NCI-H748 treated with DMSO at 0.1 percent for 48 hours (cell line): Measurements from ENCODE around the gene SLC6A20.
A peak's percentile ranks its signal among the peaks of the same experiment; 100 is the strongest.

ENCODE experiments used
- DNase-seq: peaks from one replicate; lab custom pipeline; 2025; lab: John Stamatoyannopoulos, UW

The SLC6A20 gene

DNA sequence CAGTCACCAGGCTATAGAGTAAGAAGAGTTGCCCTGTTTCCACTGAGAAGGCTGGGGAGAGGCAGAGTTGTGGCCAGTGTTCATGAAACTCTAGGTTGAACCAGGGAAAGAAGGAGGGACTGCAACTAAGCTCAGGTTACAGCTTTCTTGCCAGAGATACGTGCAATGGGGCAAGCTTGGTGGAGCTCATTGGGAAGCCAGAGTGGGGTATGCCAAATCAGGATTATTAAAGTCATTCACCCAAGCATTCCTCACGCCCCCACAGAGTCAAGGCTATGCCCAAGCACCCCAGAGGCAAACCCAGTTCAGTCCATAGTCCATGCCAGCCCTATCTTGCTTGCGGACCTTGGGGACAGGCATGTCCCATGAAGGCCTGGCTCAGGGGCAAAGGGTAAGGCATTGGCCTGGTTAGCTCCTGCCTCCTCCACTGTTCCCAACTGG lies 17.6 kb downstream of the SLC6A20 start:
- no peak for DNase-seq

DNA sequence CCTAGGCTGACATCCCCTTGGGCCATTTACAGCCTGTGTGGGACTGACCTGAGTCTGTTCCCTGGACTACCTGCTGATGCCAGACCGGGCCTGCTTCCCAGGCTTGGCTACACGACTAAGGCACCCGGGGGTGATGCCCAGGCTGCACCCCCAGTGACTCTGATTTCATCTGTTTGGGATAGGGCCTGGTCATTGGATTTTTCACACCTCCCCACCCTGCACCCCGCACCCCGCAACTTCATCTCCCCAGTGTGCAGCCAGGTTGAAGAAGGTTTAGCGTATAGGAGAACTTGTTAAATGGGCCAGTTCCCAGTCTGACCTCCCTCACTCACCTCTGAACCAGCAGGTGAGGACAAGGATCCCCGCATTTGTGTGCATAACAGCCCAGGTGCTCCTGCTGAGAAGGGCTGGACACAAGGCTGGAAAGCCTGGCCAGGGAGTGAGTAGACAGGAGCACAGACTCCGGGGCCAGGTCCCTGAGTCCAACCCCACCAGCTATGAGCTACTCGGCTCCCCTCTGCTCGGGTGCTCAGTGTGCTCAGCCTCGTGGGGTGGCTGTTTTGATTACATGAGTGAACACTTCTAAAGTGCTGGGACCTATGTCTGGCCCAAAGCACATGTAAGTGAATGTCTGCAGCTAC lies 18.5 kb downstream of the SLC6A20 start:
- no peak for DNase-seq

DNA sequence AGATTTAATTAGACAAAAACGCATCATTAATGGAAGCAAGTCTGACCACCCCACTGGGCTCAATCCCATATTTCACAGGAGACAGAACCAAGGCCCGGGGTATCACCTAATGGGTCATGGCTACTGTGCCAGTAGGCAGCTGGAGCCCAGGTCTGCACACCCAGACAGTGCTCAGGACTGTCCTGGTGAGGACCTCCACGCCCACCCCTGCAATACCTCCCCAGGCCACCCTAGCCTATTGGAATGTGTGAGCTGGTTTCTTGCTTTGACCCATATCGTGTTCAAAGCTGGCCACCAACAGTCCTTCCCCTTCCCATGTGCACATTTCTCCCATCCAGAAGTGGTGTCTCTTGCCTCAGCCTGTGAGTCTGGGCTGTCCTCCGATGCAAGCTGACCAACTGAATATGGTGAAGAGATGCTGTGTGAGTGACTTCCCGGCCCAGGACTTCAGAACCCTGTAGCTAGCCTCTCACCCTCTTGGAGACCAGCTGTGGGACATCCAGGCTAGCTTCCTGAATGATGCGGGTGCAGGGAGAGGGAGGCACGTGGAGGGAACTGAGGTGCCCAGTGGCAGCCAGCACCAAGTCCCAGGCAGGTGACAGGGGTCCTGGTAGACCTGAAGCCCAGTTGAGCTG lies 19.1 kb downstream of the SLC6A20 start:
- DNase-seq: no peak

DNA sequence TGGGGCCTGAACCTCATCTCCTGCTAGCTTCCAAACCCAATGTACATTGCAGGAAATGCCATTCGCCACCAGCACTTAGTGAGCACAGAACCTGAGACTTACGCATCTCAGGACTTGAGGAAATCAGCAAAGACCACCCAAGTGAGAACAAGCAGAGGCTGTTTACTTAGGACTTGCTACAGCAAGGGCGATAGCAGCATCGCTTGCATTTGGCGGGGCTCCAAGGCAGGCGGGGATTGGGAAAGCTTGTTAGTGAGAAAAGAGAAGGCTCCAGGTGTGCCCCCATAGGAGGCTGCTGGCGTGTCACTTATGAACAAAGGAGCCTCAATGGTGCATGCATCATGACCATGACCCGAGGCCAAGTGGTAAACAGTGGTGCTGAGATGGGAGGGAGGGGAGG lies 19.7 kb downstream of the SLC6A20 start:
- DNase-seq: no peak

DNA sequence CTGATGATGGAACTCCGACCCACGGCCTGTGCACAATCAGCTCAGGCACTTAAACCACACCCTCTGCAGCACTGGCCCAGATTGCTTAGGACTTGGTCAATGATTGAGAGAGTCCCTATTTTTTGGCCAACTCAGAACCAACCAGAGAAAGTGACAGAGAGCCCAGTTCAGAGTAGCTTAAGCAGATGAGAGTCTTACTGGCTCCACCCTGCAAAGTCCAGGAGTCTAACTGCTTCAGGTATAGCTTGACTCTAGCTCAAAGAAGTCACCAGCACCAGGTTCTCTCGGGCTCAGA lies 20.1 kb downstream of the SLC6A20 start:
- no peak for DNase-seq

DNA sequence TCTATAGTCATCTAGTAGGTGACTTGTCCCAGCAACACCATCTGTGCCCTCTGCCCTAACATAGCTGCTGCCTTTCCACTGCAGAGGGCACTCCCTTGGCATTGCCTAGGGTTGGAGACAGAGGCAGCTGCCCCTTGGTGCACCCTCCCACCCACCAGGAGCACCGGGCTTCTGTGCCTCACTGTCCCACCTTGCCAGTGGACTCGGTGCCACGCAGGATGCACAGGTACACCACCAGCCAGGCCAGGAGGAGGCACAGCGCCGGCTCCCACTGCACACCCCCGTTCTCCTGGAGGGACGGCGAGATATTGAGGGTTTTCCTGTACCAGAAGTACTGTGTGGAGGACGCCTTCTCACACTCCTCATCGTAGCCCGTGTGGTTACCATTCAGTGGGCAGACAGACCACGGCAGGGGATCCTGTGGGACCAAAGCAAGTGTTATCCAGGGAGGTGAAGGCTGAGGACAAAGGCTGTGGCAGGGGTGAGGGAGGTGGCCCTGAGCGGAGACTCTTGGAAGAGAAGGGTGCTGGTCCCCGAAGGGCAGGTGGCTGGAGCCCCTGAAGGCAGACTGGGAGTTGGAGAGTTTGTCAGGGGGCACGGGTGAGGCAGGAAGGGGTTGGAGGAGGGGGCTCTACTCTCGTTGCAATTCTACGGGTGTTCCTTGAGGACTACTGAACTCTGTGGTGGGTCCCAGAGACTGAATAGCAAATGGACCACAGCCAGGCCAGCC lies 20.6 kb downstream of the SLC6A20 start:
- DNase-seq: no peak

DNA sequence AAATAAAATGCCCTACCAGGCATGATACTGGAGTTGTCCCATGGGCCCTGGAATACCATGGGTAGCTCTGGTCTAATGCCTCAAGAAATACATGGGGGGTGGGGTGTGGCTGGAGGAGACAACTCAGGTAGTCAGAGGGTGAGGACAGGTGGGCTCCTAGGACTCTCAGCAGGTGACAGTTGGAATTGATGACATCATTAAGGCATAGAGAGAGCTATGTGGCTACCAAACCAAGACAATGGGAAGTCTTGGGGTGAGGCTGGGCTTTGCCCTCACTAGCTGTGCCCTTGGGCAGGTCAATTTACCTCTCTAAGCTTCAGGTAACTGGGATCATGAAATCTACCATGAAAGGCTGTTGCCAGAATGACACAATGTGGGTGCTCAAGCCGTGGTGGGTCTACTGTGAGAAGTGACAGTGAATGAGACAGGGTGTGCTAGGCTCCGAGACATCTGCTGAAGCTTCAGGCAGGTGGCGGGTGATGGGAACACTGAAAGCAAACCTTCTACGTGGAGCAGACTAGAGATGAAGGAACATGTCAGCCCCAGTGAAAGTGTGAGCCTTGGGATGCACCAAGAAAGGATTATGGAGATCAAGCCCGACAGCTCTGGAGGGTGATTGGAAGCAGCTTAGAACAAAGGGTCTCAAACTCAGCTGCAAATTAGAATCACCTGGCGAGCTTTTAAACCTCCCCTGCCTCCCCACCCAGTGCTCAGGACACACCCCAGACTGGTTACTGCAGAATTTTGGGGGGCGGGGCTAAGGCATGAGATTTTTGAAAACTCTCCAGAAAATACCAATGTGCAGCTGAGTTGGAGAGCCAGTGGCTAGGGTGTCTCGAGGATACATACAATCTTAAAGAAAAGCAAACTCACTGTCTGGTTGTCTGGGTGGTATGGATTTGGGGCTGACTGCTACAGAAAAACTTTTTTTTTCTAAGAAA lies 21.5 kb downstream of the SLC6A20 start:
- DNase-seq: no peak

DNA sequence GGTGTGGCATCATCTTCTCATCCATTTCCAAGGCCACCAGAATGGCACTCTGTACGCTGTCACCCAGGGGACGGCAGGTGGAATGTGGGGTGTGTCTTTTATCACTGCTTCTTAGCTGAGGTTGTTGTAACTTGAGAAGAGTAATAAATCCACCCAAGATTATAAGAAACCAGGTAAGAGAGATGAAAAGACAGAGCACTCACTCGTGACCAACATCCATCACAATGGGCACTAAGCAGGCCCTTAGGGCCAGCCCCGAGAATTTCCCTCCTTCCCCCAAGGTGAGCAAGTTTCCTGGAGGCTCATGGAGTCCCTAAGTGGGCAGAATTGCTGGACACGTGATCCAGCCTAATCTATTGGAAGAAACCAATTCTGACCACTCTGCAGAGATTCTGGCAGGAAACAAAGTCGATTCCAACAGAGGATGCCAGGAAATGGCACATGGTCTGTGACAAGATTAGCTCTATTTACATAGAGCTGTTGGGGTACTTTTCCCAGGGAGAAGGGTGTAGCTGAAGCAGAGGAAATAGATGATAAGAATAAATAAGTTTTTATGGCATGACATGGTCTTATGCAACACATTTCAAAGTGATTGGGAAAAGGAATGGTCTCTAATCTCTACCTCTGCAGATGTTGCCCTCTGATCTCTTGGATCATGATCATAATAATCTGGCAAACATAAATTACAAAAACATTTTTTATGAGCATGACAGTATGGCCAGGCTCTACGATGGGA lies 22.5 kb downstream of the SLC6A20 start:
- no peak for DNase-seq

DNA sequence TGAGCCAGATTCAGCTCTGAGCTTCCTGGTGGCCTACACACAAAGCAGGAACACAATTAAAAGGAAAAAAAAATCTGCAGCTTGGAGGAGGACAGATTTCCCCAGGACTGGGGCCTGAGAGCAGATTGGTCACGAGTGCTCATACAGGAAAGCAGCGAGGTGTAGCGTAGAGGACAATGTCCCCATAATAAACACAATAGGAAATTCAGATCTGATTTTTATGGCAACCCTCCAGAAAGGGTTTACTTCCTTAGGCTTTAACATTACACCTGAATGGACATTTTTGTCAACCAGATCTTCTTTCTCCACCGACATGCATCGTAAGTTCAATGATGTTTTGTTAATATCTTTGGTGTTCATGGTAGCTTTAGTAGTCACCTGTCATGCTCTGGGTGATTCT lies 23.3 kb downstream of the SLC6A20 start:
- no peak for DNase-seq

DNA sequence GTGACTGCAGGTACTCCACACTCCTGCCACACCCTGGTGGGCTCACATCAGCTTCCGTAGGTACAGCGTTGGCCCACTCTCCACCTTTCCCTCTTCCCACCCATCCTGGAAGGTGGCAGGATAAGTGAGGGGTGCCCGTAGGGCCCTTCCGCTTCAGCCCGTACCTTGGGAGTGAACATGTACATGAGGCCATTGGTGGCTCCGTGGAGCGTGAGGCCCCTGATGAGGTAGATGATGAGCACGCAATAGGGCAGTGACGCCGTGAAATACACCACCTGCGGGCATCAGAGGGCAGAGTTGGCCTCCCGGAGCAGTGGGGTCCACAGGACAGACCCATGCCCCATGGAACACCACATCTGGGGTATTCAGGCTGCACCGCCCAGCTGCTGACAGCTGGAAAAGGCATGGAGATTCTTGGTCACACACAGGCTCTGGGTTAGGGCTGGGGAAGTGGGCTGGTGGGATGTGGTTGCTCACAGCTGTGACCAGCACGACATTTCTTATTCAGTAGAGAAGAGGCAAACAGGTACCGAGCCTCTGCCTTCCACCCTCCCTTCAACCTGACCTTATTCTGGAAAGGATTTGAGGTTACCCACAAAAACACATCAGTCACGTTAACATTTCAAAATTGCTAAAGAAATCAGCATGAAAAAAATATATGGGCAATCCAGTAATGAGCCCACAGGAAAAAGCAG lies 23.8 kb downstream of the SLC6A20 start:
- no peak for DNase-seq

DNA sequence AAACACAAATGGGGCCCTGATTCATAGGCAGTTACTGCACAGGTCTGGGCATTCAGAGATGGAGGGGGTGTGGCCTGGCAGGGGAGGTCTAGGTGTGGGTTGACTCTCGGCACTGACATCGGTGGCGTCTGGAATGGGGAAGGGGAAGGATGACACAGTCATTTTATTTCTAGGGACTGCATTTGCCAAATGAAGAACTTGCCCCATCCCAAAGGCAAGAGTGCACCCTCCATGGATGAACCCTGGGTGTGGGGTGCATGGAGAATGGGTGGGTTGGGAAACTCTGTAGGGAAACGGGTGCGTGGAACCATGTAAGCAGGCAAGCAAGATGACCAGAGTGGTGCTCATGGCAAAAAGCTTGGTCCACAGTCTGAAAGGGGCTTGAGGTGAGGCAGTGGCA lies 24.5 kb downstream of the SLC6A20 start:
- DNase-seq: no peak

DNA sequence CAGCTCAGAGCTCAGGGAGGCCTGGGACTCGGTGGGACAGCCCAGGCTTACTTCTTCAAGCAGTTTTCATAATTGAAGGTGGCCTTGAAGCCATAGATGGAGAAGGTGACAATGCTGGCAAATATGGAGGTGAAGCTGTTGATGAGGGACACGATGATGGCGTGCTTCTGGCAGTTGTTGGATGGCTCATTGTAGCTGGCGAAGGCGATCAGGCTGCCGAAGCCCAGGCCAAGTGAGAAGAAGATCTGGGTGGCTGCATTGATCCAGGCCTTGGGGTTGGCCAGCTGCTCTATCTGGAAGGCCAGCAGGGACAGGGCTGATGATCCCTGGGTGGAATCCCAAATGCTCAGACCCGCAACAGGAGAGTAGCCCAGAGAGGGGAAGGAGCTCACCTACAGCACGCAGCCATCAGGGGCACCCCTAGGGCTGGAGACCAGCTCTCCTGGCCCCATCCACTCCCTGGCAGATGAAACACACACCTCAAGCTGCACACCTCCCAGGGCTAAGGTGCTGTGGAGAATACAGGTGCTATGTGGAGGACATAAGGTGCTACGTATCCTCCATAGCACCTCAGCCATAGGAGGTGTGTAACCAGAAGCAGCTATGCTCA lies 25.1 kb downstream of the SLC6A20 start:
- DNase-seq: no peak

DNA sequence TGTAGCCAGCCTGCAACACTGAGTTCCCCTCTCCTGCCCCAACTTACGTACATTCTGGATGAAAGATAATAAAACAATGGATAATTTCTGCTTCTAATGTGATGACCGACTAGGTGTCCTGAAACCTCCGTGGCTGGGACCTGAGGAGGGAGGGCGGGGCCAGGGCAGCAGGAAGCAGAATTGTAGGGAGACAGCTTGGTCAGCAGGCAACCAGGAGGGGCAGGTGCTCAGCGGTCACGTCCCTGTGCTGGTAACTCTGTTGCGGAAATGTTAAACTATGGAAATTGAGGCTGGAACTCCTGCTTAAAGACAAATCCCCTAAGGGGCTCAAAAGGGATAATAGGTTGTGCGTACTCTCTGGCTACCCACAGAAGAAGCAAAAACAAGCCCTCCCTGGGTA lies 30.4 kb downstream of the SLC6A20 start:
- DNase-seq: no peak

DNA sequence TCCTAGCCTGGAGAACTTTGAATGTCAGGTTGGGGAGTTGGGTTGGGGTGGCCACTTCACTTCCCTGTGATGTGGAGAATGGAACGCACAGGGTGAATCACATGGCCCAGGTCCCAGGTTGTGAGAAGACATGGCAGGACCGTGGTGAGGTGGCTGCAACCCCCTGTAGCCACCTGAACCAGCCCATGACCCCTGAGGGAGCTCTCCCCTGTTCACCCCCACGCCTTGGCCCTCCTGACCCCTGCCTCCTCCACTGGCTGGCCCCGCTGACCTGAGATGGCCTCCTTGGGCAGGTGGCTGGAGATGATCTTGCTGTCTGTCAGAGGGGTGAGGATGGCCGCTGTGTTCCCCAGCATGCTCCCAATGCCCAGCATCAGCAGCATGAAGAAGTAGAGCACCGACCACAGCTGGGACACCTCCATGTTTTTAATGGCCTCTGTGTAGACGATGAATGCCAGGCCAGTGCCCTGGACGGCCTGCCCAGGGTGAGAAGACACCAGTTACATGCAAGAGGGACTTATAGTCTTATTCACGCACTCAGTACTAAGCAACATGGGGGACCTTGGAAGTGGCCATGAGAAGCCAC lies 31.0 kb downstream of the SLC6A20 start:
- DNase-seq: no peak

DNA sequence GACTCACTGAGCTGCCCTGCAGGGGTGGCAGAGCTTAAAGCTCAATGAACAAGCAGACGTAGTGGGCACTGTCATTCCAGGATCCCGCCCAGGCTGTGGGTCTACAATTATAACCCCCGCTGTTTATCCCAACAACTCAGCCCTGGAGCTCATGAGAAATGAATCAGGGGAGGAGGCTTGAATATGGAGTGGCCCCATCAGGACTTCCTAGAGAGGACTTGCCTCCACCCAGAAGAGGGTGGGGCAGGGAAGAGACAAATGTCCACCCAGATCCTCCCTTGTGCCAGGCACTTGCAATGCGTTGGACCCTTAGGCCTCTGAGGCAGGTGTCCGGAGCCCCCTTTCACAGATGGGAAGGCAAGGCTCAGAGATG lies 33.0 kb downstream of the SLC6A20 start:
- no peak for DNase-seq

DNA sequence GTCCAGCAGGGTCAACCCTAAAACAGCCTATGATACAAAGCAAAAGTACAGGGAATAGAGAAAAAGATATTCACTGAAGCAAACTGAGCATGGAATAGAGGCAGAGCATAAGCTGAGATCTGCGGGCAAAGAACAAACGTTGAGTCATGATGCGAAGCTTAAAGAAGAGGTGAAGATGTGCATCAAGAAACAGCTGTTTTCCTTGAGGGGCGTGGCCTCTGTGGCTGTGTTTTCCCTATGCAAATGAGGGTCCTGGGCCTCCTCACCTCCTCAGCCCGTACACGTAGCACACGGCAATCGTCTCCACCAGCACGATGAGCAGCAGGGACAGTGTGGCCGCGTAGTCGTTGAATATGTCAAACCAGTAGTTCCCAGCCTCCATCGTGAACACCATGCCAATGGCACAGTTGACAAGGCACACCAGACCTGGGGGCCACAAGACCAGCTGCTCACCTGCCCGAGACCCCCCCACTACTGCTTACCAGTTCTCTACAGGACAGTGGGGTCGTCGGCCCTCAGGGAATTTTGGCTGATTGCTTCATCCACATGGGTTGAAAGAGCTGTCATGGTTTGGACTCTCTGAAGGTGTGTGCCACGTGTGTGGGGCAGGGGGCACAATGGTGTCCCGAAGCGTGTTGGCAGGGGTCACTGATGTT lies 33.6 kb downstream of the SLC6A20 start:
- no peak for DNase-seq

DNA sequence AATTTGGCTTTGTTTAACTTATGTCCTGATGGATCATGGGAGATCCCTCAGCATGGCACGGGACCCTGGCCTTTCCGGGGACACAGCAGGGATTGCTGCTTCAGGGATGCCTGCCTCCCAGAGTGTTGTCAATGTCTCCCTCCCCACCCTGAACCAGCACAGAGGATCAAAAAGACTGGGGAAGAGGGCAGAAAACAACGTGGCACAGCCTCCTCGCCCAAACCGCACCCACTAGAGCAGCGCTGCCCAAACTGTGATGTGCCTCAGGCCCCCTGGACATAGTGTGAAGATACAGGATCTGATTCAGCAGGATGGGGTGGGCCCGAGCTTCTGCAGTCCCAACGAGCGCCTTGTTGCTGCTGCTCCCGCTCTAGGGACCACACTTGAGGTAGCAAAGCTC lies 34.5 kb downstream of the SLC6A20 start:
- DNase-seq: no peak

DNA sequence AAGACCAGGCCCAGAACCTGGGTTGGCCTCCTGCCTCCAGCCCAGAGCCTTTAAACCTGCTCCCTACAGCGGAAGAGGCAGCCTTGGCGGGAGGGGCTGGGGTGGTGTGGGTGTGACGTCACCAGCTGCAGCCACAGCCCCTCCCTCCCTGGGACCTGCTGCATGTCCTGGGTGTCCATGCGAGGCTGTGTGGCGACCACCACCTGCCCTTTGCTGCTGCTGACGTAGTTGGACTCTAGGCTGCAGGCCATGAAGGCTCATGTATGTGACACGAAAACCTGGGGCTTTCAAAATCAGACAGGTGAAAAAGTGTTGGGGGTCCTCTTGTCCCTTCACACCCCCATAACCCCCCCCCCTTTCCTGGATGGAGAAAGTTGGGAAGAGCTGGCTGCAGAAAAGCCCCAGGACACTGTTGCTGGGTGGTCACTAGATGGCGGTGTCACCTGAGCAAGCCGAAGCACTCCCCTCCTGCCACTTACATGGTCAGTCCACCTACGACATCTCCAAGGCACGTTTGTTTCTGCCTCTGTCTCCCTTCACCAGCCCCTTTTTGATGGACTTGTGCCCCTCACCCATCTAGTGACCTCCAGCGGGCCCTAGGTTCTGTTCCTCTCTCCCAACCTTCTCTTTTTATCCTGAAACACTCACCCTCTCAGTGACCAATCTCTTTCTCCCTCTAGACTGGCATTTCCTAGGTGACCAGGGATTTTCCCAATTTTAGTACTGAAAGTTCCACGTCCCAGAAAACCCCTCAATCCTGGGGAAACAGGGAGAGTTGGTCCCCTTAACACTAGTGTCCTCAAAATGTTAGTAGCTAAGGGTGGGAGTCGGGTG lies 35.2 kb downstream of the SLC6A20 start:
- peak; percentile 26 for DNase-seq

DNA sequence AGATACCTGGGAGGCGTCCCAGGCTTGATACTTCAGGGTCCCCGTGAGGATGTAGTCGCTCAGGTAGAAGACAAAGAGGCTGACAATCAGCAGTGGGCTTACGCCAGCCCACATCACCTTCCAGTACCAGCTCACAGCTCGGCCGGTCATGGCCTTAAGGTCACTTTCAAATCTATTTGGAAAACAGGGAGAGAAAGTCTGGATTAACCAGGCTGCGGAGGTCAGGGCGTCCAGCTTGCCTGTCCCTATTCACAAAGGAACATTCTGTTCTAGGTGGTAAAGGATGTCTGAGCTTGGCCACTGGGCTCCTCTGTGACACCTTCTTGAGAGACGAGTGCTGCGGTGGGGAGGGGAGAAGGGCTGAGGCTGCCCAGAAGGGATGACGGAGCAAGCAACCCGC lies 36.5 kb downstream of the SLC6A20 start:
- DNase-seq: no peak
